PC-3 (cell line): ENCODE results near the gene SAMHD1.

Experiments used
- CTCF ChIP-seq: fragments of 300-600 bp; sonication (generic); conservative IDR thresholded peaks from 2 replicates; pipeline ENCODE4 v1.5.1; 2017; ENCODE audit warnings: antibody characterized with exemption, low read depth, mild to moderate bottlenecking, low read length
- EZH2 ChIP-seq: fragments of 300-600 bp; sonication (generic); IDR thresholded peaks from one replicate; pipeline ENCODE4 v1.6.1; 2017; ENCODE audit warnings: antibody characterized with exemption, mild to moderate bottlenecking, low read length; ENCODE audit not compliant: unreplicated experiment
- EZH2phosphoT487 ChIP-seq: fragments of 300-600 bp; sonication (generic); IDR thresholded peaks from 2 replicates; pipeline ENCODE4 v1.6.1; 2018; ENCODE audit warnings: mild to moderate bottlenecking, antibody characterized with exemption, low read length, borderline replicate concordance

DNA sequence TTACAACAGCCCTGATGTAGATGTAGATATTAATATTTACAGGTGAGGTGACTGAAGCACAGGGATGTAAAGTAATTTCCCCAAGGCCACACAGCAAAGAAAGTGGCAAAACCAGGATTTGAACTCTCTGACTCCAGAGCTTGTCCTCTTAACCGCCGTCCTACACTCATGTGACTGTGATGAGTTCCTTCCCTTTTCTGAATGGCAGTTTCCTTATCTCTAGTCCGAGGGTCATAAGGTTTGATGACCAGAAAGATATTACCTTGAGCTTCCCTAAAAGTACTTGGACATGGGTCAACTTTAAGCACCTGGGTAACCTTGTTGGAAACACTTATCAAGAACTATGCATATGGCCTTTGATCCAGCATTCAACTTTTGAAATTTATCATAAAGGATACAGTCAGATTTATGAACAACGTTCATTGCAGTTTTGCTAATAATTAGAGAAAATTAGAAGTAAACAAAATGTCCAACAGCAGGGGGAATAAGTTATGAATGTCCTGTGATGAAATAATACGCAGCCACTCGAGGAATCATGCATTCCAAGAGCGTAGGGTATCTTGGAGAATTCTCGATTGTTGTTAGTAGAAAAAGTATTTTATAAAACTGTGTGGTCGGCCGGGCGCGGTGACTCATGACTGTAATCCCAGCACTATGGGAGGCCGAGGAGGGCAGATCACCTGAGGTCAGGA is 77.9 kb downstream of the SAMHD1 start:
- no peak for TF ChIP-seq CTCF
- TF ChIP-seq EZH2, result no peak
- TF ChIP-seq EZH2phosphoT487, result no peak
